ENCODE measurements around the gene PMEPA1. TPM values are rescaled to one million over a fixed set of nuclear protein-coding genes. Genes with fewer than 3 reads are reported as not detected.

PMEPA1 gene
- total RNA-seq, 1 donor: 0.86 TPM

DNA sequence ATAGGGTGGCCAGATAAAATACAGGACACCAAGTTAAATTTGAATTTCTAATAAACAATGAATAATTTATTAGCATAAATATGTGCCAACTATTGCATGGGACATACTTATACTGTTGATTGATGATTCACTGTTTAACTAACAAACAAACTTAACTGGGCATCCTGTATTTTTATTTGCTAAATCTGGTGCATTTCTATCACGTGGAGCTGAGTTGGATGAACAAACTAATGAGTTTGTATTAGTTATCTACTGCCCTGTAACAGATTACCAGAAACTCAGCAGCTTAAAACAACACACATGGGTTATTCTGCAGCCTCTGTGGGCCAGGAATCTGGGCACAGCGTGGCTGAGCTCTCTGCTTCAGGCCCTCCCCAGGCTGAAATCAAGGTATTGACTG lies 28.2 kb upstream of the PMEPA1 start:
- H3K4me3 ChIP-seq (ENCODE audit: low read depth, low read length): no peak overlapping the region
- TF ChIP-seq, protein P1, sequence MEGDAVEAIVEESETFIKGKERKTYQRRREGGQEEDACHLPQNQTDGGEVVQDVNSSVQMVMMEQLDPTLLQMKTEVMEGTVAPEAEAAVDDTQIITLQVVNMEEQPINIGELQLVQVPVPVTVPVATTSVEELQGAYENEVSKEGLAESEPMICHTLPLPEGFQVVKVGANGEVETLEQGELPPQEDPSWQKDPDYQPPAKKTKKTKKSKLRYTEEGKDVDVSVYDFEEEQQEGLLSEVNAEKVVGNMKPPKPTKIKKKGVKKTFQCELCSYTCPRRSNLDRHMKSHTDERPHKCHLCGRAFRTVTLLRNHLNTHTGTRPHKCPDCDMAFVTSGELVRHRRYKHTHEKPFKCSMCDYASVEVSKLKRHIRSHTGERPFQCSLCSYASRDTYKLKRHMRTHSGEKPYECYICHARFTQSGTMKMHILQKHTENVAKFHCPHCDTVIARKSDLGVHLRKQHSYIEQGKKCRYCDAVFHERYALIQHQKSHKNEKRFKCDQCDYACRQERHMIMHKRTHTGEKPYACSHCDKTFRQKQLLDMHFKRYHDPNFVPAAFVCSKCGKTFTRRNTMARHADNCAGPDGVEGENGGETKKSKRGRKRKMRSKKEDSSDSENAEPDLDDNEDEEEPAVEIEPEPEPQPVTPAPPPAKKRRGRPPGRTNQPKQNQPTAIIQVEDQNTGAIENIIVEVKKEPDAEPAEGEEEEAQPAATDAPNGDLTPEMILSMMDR (IDR thresholded peaks at IDR 0.05; ENCODE audit: insufficient read depth, low read depth, low read length): no peak
- no peak for DNase-seq (ENCODE audit: low read depth)

DNA sequence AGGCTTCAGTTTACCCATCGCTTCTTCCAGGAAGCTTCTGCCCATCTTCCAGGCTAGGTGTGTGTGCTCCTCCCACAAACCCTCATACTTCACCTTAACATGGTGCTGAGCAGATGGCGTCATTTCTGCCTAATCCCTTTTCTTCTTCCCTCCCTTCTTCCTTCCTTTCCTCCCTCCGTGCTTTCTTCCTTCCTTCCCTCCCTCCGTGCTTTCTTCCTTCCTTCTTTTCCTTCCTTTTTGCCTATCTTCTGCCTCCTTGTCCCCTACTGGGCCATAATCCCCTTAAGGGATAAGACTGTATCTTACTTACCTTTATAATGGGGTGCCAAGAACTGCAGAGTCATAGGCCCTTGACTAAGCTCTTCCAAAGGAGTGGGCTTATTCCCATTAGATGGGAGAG lies 27.5 kb upstream of the PMEPA1 start:
- no peak for DNase-seq (ENCODE audit: low read depth)
- no peak overlapping the region for H3K4me3 ChIP-seq (ENCODE audit: low read depth, low read length)
- TF ChIP-seq, protein P1 (IDR thresholded peaks at IDR 0.05; ENCODE audit: insufficient read depth, low read depth, low read length): no peak

- no peak for DNase-seq (ENCODE audit: low read depth)
- TF ChIP-seq, protein P1 (IDR thresholded peaks at IDR 0.05; ENCODE audit: insufficient read depth, low read depth, low read length): no peak
- no peak overlapping the region for H3K4me3 ChIP-seq (ENCODE audit: low read depth, low read length)
Measured at GRCh38 chr20:57736738-57737347, 27.0 kb upstream of the PMEPA1 start.

GRCh38 chr20:57735831-57736737 lies 26.3 kb upstream of the PMEPA1 start:
- H3K4me3 ChIP-seq (ENCODE audit: low read depth, low read length): no peak overlapping the region
- DNase-seq (ENCODE audit: low read depth): no peak
- TF ChIP-seq, protein P1 (IDR thresholded peaks at IDR 0.05; ENCODE audit: insufficient read depth, low read depth, low read length): no peak

GRCh38 chr20:57734754-57735153 lies 24.9 kb upstream of the PMEPA1 start:
- no peak overlapping the region for H3K4me3 ChIP-seq (ENCODE audit: low read depth, low read length)
- TF ChIP-seq, protein P1 (IDR thresholded peaks at IDR 0.05; ENCODE audit: insufficient read depth, low read depth, low read length): no peak
- no peak for DNase-seq (ENCODE audit: low read depth)

- TF ChIP-seq, protein P1 (IDR thresholded peaks at IDR 0.05; ENCODE audit: insufficient read depth, low read depth, low read length): no peak
- no peak overlapping the region for H3K4me3 ChIP-seq (ENCODE audit: low read depth, low read length)
Measured at GRCh38 chr20:57732226-57732625, 22.4 kb upstream of the PMEPA1 start.

More at GRCh38 chr20:57732226-57732625, 22.4 kb upstream of the PMEPA1 start:
- DNase-seq (ENCODE audit: low read depth): no peak

Measured in fibroblast of villous mesenchyme (primary cell).